ENCODE data around the gene ZNF613.
"Not testable (repeated sequence)": the region's sequence is repeated elsewhere in the genome, so short reads cannot be mapped to it uniquely, and the experiment has no call there.

Gene ZNF613

DNA sequence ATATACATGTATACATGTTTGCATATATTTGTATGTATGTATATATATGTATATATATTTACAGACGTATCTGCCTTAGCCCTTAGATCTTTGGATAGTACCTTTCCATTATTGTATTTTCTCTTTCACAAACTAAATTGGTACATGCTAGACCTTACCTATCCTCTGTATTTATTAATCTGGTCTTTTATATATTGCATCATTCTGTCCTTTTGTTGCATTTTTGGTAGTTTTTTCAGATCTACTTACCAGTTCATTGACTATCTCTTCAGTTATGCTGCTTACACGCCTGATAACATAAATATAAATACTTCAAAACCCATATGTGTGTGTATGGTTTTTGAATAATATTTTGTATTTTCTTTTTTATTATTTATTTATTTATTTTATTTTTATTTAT is 11.7 kb downstream of the ZNF613 start:
- no peak for DNase-seq (ENCODE audit: low read depth in 3 of 3, low spot score in 1 of 3)

DNA sequence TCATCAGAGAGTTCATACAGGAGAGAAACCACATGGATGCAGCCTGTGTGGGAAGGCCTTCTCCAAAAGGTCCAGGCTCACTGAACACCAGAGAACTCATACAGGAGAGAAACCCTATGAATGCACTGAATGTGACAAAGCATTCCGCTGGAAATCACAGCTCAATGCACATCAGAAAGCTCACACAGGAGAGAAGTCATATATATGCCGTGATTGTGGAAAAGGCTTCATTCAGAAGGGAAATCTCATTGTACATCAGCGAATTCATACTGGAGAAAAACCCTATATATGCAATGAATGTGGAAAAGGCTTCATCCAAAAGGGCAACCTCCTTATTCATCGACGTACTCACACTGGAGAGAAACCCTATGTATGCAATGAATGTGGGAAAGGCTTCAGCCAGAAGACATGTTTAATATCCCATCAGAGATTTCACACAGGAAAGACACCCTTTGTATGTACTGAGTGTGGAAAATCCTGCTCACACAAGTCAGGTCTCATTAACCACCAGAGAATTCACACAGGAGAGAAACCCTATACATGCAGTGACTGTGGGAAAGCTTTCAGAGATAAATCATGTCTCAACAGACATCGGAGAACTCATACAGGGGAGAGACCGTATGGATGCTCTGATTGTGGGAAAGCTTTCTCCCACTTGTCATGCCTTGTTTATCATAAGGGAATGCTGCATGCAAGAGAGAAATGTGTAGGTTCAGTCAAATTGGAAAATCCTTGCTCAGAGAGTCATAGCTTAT is 17.7 kb downstream of the ZNF613 start:
- no peak for DNase-seq (ENCODE audit: low read depth in 3 of 3, low spot score in 1 of 3)

DNA sequence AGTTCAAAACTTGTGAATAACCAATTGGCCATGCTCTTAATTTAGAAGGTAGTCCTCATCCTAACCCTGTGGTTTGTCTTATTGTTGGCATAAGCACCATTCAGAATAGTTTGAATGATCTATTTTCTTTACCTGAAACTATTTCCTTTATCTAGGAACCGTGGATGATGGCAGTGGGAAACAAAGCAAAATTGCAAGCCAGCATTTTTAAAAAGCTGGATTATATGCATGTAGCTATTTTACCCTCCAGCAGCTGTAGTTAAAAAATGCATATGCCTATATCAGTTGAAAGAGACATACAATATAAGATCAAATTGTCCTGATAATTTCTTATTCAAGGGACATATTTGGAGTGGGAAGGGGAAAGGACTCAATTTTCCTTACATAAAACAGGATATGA is 19.3 kb downstream of the ZNF613 start:
- no peak for DNase-seq (ENCODE audit: low read depth in 3 of 3, low spot score in 1 of 3)

DNA sequence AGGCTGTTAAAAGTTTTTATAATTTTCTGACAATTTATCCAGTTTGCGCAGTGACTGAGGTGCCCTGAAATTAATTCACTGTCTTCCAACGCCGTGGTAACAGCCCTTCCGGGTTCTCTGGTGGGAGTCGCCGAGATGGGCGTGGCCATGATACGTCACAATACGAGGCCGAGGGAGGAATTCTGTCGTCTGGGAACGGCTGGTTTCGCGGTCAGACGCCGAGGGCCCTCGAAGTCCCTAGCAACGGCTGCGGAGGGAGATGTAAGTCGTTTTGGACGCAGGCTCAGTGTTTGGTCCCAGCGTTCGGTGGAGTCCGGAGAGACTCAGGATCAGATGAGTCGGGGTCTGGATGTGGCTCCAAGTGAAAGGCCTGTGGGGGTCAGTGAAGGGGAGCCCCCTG is 21.7 kb downstream of the ZNF613 start:
- no peak for DNase-seq (ENCODE audit: low read depth in 3 of 3, low spot score in 1 of 3)

DNA sequence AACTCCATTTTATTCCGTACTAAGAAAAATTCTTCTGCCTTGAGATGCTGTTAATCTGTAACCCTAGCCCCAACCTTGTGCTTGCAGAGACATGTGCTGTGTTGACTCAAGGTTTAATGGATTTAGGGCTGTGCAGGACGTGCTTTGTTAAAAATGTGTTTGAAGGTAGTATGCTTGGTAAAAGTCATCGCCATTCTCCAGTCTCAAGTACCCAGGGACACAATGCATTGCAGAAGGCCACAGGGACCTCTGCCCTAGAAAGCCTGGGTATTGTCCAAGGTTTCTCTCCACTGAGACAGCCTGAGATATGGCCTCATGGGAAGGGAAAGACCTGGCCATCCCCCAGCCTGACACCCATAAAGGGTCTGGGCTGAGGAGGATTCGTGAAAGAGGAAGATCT is 30.6 kb downstream of the ZNF613 start:
- DNase-seq (ENCODE audit: low read depth in 3 of 3, low spot score in 1 of 3): not testable (repeated sequence)

DNA sequence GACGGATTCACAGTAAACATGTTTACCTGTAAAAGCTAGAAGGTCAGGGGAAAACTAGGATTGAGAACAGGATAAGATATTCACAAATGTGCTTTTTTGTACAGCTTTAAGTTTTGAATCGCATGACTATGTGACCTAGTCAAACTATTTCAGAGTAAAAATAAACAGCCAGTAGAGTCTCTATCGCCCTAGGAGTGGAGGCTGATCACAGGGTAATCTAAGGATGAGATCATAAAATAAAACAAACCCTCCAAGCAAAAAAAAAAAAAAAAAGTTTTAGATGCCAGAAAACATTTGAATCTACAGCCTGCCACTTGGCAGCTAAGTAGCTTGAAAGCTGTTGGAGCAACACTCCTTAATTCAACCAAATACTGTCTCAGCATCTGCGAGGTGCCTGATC is 32.5 kb downstream of the ZNF613 start:
- DNase-seq (ENCODE audit: low read depth in 3 of 3, low spot score in 1 of 3): no peak

DNA sequence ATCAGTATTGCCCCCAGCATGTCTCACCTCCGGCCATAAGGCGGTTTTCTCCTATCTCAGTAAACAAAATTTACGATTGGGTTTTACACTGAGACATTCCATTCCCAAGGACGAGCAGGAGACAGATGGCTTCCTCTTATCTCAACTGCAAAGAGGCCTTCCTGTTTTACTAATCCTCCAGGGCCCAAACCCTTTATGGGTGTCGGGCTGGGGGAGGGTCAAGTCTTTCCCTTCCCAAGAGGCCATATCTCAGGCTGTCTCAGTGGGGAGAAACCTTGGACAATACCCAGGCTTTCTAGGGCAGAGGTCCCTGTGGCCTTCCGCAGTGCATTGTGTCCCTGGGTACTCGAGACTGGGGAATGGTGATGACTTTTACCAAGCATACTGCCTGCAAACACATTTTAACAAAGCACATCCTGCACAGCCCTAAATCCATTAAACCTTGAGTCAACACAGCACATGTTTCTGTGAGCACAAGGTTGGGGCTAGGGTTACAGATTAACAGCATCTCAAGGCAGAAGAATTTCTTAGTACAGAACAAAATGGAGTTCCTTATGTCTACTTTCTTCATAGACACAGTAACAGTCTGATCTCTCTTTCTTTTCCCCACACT is 33.5 kb downstream of the ZNF613 start:
- not testable (repeated sequence) for DNase-seq (ENCODE audit: low read depth in 3 of 3, low spot score in 1 of 3)

DNA sequence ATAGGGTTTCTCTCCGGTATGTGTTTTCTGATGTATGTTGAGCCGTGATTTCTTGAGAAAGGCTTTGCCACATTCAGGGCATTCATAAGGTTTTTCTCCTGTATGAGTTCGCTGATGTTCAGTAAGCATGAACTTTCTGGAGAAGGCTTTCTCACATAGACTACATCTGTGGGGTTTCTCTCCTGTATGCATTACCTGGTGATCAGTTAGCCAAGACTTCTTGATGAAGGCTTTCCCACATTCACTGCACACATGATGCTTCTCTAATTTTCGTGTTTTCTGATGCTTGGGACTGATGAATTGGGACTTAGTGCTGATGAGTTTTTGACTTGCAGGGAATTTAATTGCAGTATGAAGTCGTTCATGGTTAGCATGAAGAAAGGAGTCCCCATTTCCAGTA is 38.3 kb downstream of the ZNF613 start:
- no peak for DNase-seq (ENCODE audit: low read depth in 3 of 3, low spot score in 1 of 3)

DNA sequence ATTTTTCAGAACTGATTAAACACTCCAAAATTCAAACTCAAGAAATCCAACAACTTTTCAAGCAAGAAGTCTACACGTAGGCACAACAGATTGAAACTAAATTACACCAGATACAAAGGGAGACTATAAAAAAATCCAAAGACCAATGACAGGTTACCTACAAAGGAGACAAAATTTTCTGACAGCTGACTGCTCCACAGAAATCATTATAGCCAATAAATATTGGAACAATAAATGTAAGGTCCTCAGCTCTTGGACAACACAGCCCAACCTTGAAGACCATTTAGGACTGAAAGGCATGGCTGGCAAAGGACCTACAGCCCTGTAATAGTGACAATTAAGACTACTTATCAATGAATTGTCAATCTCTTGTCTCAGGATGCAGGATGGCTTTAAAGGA is 43.4 kb downstream of the ZNF613 start:
- no peak for DNase-seq (ENCODE audit: low read depth in 3 of 3, low spot score in 1 of 3)

DNA sequence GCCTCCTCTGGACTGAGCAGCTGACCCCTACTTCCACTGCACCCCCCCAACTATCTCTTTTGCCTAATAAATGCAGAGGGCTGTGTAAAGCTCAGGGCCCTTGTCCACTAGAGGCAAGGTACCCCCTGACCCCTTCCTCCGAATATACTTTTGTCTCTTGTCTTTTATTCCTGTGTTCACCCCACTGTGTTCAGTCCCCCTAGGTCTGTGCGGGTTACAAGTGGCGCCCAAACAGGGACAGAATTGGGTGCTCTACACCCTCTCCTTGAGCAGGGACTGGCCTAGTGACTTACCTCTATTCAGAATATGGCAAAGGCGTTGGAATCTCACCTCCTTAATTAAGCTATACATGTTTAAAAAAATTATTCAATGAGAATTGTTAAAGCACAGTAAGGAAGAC is 44.4 kb downstream of the ZNF613 start:
- DNase-seq (ENCODE audit: low read depth in 3 of 3, low spot score in 1 of 3): no peak

DNA sequence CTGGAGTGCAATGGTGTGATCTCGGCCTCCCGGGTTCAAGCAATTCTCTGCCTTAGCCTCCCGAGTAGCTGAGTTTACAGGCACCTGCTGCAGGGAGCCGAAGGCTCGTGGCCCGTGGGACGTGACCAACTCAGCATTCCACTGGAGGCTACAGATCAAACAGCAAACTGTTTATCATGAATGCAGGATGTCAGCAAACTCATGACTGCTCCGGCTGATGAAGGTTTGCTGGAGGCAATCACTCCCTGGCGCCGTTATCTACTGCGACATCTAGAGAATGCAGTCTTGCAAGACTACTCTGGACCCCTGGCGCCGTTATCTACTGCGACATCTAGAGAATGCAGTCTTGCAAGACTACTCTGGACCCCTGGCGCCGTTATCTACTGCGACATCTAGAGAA is 48.5 kb downstream of the ZNF613 start:
- DNase-seq (ENCODE audit: low read depth in 3 of 3, low spot score in 1 of 3): not testable (repeated sequence)

DNA sequence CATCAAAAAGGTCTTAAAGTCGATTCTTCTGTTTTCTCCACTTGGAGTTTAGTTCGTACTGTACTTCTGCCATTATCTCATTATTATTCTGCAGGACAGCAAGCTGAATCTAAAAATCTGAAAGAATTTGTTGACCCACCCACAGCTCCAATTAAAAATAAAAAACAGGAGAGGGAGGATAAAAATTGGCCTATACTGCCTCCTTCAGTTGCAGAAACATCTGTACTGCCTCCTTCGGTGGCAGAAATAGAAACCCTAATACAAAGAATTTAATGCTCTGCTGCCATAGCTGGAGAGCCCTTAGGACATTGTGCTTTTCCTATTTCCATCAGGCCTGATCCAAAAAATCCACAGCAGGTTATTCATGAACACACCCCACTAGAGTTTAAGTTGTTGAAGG is 49.6 kb downstream of the ZNF613 start:
- DNase-seq (ENCODE audit: low read depth in 3 of 3, low spot score in 1 of 3): no peak

DNA sequence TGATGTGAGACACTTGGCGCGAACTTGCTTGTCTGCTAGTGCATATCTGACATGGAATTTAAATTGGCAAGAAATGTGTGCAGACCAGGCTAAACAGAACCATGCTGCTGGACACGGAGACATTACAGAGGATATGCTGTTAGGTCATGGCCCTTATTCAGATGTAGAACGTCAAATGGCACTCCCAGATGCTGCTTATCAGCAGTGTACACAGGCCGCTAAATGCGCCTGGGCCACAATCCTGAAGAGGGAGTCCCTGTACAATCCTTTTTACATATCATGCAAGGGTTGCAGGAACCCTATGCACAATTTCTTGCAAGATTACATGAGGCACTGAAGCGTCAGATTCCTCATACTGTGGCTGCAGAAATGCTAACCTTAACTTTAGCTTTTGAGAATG is 50.1 kb downstream of the ZNF613 start:
- no peak for DNase-seq (ENCODE audit: low read depth in 3 of 3, low spot score in 1 of 3)

DNA sequence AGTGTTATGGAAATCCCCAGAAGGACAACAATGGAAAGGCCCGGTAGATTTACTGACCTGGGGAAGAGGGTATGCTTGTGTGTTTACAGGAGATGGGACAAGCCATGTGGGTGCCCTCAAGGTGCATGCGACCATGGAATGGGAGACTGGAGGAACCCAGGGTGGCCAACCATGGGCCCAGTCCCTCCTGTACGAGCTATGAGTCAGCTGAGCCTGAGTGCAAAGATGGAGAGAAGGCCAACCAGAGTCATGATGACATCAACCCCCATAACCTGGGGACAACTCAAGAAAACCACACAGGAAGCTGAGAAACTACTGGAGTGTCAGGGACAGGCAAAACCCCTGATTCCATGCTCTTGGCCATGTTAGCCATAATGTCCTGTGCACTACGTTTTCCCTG is 51.6 kb downstream of the ZNF613 start:
- no peak for DNase-seq (ENCODE audit: low read depth in 3 of 3, low spot score in 1 of 3)

DNA sequence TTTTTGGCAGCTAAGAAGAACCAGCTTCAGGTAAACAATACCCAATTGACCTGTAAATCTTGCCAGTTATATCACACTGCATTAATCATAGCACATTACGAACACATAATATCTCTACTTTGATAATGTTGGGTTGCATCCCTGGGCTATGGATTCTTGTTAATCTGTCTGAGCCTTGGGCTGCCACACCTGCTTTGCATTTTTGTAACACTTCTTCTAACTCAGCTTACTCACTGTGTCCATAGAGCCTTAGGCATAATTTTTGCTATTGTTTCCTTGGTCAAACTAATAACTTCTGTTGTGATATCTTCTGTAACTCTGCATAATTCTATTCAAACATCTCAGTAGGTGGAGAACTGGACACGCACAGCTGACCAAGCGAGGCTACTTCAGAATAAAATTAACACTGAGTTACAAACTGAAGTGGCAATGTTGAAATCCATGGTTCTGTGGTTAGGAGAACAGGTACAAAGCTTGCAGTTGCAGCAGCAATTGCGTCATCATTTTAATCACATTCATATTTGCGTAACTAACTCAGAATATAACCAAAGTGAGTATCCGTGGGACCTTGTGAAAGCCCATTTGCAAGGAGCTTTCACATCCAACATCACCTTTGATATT is 53.0 kb downstream of the ZNF613 start:
- no peak for DNase-seq (ENCODE audit: low read depth in 3 of 3, low spot score in 1 of 3)

DNA sequence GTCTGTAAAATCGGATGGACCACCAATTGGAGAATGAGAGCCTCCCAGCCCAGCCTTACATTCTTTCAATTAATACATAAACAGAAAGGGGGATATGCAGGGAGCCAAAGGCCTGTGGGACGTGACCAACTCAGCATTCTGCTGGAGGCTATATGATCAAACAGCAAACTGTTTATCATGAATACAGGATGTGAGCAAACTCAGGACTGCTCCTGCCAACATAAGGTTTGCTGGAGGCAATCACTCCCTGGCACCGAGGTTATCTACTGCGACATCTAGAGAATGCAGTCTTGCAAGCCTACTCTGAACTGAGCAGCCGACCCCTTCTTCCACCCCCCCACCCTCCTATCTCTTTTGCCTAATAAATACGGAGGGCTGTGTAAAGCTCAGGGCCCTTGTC is 53.7 kb downstream of the ZNF613 start:
- not testable (repeated sequence) for DNase-seq (ENCODE audit: low read depth in 3 of 3, low spot score in 1 of 3)

DNA sequence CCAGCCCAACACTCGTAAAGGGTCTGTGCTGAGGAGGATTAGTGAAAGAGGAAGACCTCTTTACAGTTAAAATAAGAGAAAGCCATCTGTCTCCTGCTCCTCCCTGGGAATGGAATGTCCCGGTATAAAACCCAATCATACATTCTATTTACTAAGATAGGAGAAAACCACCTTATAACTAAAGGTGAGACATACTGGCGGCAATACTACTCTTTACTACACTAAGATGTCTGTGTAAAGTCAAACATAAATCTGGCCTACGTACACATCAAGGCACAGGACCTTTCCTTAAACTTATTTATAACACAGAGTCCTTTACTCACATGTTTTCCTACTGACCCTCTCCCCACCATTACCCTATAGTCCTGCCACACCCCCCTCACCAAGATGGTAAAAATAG is 56.1 kb downstream of the ZNF613 start:
- DNase-seq (ENCODE audit: low read depth in 3 of 3, low spot score in 1 of 3): no peak

DNA sequence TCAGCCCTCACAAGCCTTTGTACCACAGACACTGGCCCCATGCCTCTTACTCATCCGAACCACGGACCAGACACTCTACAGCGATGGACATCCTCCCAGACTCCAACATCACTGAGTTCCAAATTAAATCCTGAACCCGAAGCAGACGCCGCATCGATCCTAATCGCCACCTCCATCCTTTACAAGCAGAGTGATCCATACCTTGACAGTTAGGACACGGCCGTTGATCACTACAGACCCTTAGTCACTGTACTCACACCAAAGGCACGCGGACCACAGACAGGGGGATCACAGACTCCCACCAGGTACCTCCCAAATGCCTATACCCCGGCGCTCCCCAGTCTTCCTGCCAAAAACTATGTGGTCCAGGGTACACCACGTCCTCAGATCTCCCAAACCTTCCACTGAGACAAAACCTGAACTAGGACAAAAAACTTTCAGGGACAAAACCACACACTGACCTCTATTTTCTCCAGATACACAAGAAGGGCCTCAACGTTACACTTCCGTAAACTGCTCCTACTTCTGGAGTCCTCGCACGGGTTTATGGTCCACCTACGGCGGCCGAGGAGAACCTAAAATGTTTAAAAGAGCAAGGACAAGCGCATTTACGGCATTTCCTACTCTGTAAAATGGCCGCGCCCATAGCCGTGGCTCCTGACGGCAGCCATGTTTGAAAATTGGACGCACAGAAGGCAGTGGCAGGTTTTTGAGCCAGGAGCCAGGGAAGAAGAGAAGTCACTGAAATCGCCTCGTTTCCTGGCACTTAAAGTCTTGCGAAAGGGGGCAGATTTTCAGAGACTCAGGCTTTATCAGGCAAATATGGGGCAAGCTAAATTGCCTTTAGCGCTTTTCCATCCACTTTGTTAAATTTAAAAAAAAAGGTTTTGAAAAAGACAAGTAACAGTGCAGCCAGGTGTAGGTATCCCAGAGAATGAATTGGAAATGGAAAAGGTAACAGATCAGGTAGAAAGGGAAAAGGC is 59.3 kb downstream of the ZNF613 start, which contains the start of gene ZNF350:
Gene ZNF350 (minus strand): TSS at position 532 of the 983 bp plus-strand sequence. CDS start 12,480 bp downstream, outside the sequence.
- peak; percentile 59 to 76 (median 73) for DNase-seq (ENCODE audit: low read depth in 3 of 3, low spot score in 1 of 3)

DNA sequence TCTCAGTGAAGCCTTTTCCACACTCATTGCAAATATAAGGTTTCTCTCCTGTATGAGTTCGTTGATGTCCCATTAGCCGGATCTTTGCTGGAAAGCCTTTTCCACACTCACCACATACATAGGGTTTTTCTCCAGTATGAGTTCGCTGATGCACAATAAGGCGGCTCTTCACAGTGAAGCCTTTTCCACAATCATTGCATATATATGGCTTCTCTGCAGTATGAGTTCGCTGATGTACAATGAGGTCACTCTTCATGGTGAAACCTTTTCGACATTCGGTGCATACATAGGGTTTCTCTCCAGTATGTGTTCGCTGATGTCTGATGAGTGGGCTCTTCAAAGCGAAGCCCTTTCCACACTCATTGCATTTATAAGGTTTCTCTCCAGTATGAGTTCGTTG is 66.2 kb downstream of the ZNF613 start:
- no peak for DNase-seq (ENCODE audit: low read depth in 3 of 3, low spot score in 1 of 3)

DNA sequence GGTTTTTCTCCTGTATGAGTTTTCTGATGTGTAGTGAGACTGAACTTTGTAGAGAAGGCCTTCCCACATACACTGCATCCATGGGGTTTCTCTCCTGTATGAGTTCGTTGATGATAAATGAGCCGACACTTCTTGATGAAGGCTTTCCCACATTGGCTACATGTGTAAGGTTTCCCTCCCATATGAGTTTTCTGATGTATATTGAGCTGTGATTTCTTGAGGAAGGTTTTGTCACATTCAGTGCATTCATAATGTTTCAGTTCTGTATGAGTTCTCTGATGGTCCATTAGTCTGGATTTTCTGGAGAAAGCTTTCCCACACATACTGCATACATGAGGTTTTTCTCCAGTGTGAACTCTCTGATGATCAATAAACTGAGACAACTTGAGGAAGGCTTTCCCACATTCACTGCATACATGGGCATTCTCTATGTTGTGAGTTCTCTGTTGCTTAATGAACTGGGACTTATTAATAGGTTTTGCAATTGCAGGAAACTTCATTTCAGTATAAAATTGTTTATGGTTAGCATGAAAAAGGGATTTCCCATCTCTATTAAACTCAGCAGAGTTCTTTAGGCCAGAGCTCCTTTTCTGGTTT is 66.9 kb downstream of the ZNF613 start:
- DNase-seq (ENCODE audit: low read depth in 3 of 3, low spot score in 1 of 3): no peak

All from stimulated activated CD4-positive, alpha-beta T cell treated with anti-CD3 and anti-CD28 coated beads, TNF-alpha, amount 100 ng/mL, for 1 hour (primary cell).